Upper lobe of left lung (tissue), 4 donors: ENCODE data around the gene MYG1.

Experiments
- CTCF ChIP-seq, 6 experiments: fragments of 450-650 bp in 4 of 6; fragments of 200-600 bp in 2 of 6; sonication (generic) in 2 of 6; IDR thresholded peaks; one replicate each; pipeline ENCODE4 v1.5.1; 2016 to 2019; ENCODE audit warnings: antibody characterized with exemption in 6 of 6
- EP300 ChIP-seq, 4 donors: sonication (generic); formaldehyde crosslinking; IDR thresholded peaks; one replicate each; pipeline ENCODE4 v1.5.1; 2017; ENCODE audit warnings: antibody characterized with exemption in 4 of 4, control low read depth in 2 of 4
- POLR2A ChIP-seq, 4 donors: fragments of 450-650 bp; IDR thresholded peaks; one replicate each; pipeline ENCODE4 v1.5.1; 2016 to 2017; ENCODE audit warnings: antibody characterized with exemption in 4 of 4, mild to moderate bottlenecking in 2 of 4
- POLR2AphosphoS5 ChIP-seq, 2 donors: sonication (generic); formaldehyde crosslinking; IDR thresholded peaks; one replicate each; pipeline ENCODE4 v1.5.1; 2017; ENCODE audit warnings: antibody characterized with exemption in 2 of 2

- TF ChIP-seq CTCF (IDR thresholded peaks at IDR 0.05) (no peak), POLR2A (IDR thresholded peaks at IDR 0.05) (no peak), EP300 (IDR thresholded peaks at IDR 0.05) (no peak), POLR2AphosphoS5 (IDR thresholded peaks at IDR 0.05) (no peak)
Observed at GRCh38 chr12:53255996-53256395, 43.5 kb upstream of the MYG1 start.
